GM12865 (cell line): ENCODE measurements around the gene RASA2.

Source experiments
- DNase-seq: peaks from one replicate; pipeline ENCODE4 v3.0.0; 2010; ENCODE audit warnings: low read depth
- H3K4me3 ChIP-seq: 2 replicates; pipeline ENCODE4 v1.5.1; 2011; ENCODE audit warnings: mild to moderate bottlenecking, low read depth, low read length, control low read depth
- TF ChIP-seq, protein P1 (sequence below): IDR thresholded peaks from 2 replicates; pipeline ENCODE4 v1.5.1; 2011; ENCODE audit warnings: low read length, control low read depth, low read depth, inconsistent platforms; ENCODE audit not compliant: insufficient read depth; ENCODE audit errors: missing control alignments

The RASA2 gene

GRCh38 chr3:141539431-141540187 is 52.8 kb downstream of the RASA2 start:
- TF ChIP-seq, protein P1, sequence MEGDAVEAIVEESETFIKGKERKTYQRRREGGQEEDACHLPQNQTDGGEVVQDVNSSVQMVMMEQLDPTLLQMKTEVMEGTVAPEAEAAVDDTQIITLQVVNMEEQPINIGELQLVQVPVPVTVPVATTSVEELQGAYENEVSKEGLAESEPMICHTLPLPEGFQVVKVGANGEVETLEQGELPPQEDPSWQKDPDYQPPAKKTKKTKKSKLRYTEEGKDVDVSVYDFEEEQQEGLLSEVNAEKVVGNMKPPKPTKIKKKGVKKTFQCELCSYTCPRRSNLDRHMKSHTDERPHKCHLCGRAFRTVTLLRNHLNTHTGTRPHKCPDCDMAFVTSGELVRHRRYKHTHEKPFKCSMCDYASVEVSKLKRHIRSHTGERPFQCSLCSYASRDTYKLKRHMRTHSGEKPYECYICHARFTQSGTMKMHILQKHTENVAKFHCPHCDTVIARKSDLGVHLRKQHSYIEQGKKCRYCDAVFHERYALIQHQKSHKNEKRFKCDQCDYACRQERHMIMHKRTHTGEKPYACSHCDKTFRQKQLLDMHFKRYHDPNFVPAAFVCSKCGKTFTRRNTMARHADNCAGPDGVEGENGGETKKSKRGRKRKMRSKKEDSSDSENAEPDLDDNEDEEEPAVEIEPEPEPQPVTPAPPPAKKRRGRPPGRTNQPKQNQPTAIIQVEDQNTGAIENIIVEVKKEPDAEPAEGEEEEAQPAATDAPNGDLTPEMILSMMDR, result no peak
- DNase-seq, result no peak
- H3K4me3 ChIP-seq, result no peak overlapping the region

GRCh38 chr3:141540531-141540930 is 53.7 kb downstream of the RASA2 start:
- DNase-seq, result no peak
- TF ChIP-seq, protein P1, result no peak
- H3K4me3 ChIP-seq, result no peak overlapping the region

DNA sequence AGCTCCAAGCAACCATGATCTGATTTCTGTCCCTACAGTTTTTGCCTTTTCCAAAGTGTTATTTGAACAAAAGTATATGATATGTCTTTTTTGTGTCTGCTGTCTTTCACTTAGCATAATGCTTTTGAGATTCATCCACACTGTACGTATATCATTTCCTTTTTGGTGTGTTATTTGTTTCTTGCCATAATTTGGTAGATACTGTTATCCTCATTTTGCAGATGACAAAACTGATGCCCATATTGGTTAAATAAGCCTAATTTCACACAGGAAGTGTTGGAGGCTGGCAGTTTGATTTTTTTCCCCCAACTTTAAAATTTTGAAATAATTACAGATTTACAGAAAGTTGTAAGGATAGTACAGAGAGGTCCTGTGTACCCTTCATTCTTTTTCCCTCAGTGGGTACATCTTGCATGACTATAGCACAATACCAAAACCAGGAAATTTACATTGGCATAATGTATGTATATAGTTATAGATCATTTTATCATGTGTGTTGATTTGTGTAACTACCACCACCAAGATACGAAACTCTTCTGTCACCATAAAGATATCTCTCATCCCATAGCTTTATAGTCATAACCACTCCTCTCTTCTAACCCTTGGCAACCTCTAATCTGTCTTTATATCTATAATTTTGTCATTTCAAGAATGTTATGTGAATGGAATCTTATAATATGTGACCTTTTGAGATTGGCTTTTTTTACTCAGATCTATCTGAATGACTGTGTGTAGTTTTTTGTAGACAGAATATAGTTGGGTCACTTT is 55.6 kb downstream of the RASA2 start:
- no peak for DNase-seq
- no peak overlapping the region for H3K4me3 ChIP-seq
- TF ChIP-seq, protein P1, result no peak

DNA sequence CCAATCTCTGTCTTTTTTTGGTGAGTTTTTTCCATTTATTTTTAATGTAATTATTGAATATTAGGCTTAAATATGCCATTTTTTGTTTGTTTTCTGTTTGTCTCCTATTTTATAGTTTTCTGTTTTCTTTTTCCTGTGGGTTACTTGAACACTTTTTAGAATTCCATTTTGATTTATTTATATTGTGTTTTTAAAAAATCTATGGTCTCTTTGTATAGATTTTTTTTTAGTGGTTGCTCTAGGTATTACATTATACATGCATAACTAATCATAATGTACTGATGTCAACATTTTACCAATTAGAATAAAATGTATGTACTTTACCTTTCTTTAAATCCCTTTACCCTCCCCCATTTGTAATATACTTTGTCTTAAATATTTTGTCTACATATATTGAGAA is 56.2 kb downstream of the RASA2 start:
- DNase-seq, result no peak
- TF ChIP-seq, protein P1, result no peak
- no peak overlapping the region for H3K4me3 ChIP-seq

DNA sequence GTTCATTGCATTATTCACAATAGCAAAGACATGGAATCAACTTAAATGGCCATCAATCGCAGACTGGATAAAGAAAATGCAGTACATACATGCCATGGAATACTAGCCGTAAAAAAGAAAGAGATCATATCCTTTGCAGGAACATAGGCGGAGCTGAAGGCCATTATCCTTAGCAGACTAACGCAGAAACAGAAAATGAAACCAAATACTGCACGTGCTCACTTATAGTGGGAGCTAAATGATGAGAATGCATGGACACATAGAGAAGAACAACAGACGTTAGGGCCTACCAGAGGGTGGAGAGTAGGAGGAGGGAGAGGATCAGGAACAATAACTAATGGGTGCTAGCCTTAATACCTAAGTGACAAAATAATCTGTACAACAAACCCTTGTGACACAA is 57.9 kb downstream of the RASA2 start:
- TF ChIP-seq, protein P1, result no peak
- DNase-seq, result no peak
- H3K4me3 ChIP-seq, result no peak overlapping the region

GRCh38 chr3:141546081-141546480 is 59.3 kb downstream of the RASA2 start:
- no peak overlapping the region for H3K4me3 ChIP-seq
- TF ChIP-seq, protein P1, result no peak
- no peak for DNase-seq
